NOMO-1 treated with dmso at 0.1 percent for 144 hours (cell line): Measurements from ENCODE around the gene VSIG8.
A peak's percentile ranks its signal among the peaks of the same experiment; 100 is the strongest.
"Not testable (repeated sequence)": the region's sequence is repeated elsewhere in the genome, so short reads cannot be mapped to it uniquely, and the experiment has no call there.

Source experiments
- DNase-seq: peaks from one replicate; lab custom pipeline; 2025; ENCODE audit not compliant: unreplicated experiment; lab: John Stamatoyannopoulos, UW

VSIG8 gene

GRCh38 chr1:159862557-159862956, at the start of gene VSIG8:
VSIG8 (minus strand) TSS chr1:159862657; CDS start chr1:159862521, 136 bp downstream.
- no peak for DNase-seq

DNA sequence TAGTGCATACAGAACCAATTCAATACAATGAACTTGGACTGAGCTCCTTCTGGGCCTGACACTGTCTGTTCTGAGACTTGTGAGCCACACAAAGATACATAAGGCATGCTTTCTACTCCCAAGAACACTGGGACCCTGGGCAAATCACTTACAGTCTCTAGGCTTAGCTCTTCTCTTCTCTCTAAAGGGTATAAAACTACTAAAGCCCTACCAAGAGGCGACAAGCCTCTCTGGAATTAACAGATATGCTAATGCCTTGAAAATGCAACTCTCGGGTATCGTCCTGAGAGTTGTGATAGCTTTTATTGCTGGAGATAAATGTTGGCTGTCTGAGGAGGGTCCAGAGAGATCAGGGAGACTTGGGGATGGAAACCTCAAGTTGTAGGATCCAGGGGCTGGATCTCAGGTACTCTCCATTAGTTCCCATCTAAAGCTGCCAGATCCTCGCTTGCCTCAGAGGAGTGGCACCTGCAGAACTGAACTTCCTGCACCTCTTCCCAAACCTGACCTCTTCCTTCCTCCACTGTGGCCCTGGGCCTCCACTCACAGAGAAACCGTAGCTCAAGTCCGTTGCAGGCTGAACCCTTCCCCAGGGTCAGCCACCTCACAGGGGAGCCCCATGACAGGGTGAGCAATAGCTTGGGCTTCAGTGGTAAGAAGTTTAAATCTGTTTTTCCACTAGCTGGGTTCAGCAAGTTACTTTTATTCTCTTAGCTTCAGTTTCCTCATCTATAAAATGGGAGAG, 49.0 kb upstream of the VSIG8 start:
- no peak for DNase-seq

- no peak for DNase-seq
Measured at GRCh38 chr1:159908031-159908940, 45.8 kb upstream of the VSIG8 start.

- DNase-seq, result no peak
Measured at GRCh38 chr1:159906960-159907359, 44.5 kb upstream of the VSIG8 start.

- DNase-seq, result not testable (repeated sequence)
Measured at GRCh38 chr1:159904036-159904435, 41.6 kb upstream of the VSIG8 start.

- no peak for DNase-seq
Measured at GRCh38 chr1:159902541-159902940, 40.1 kb upstream of the VSIG8 start.

- DNase-seq, result no peak
Measured at GRCh38 chr1:159900755-159901360, 38.4 kb upstream of the VSIG8 start.

DNA sequence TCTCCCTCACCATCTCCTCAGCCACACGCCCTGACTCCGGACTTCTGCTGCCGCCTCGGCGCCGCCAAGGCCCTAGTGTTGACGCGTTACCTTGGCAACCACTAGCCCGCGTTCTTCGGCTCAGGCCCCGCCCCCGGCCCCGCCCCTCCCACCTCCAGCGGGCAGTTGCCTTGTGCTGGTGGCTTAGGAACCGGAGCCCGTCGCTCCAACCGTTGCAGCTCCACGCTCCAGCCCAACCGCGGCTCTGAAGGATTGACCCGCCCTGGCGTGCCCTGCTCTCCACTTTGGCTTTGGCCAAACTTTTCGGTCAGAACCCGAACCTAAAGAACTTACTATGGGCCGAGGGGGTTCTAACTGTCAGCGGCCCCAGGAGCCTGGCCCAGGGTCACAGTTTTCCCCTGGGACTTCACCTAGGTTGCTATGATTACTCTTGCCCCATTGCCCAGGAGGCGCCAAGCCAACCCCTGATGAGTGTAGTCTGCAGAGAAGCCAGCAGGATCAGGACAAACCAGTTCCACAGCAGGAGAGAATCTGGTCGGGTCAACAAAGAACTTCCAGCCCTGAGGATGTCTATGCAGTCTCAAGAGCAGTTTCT, 37.7 kb upstream of the VSIG8 start, which contains the start of gene CFAP45:
Gene CFAP45, minus strand, starts transcription at position 80 of the 595 bp plus-strand sequence. Its CDS starts 67 bp downstream, at position 13.
- DNase-seq, result peak; percentile 22

- DNase-seq, result not testable (repeated sequence)
Measured at GRCh38 chr1:159899634-159900033, 37.2 kb upstream of the VSIG8 start.

GRCh38 chr1:159898527-159898926, 36.1 kb upstream of the VSIG8 start:
- DNase-seq, result no peak

GRCh38 chr1:159897962-159898361, 35.5 kb upstream of the VSIG8 start:
- DNase-seq, result no peak

DNA sequence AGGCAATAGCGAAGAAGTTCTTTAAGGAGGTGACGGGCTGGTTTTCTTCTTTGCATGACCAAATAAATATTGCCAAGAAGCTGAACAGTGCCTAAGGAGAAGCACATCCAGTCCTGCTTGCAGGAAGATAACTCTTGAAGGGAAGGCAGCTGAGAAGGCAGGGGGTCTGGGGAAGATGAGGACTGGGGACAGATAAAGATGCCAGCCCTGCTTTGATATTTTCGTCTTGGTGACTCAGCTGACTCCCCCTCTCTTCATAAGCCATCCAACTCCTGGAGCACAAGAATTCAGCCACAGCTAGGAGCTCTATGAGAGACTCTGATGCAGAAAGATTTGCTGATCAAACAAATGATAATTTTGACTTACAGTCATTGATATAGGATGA, 34.1 kb upstream of the VSIG8 start:
- DNase-seq, result no peak

DNA sequence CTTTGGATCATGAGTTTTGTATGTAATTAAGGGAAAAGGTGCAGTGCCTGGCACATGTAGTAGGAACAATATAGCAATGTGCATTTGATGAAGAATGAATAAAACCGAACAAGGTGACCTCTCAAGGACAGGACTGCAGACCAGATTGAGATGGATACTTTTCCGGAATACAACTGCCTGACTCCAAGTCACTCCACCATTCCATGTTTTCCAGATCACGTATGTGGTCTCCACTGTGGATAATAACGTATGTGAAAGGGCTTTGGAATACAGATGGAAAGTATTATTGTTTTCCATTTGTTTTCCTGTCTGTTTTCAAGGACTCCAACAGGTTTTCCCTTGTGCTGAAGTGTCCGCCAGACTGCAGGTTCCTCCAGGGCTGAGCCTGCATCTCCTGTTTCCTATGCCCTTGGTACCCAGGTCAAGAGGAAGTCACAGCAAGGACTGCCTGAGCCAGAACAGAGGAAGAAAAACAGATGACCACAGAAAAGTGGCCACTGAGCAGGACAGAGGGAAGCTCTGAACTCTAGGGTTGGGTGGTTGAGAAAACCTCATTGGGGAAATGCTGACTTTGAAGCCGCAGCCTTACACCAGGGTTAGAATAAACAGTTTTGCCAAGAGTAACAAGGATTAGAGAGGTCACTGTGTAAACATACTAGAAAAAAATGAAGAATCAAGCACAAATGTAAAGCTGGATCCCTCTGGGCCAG, 33.5 kb upstream of the VSIG8 start:
- no peak for DNase-seq

- no peak for DNase-seq
Measured at GRCh38 chr1:159895286-159895685, 32.8 kb upstream of the VSIG8 start.

DNA sequence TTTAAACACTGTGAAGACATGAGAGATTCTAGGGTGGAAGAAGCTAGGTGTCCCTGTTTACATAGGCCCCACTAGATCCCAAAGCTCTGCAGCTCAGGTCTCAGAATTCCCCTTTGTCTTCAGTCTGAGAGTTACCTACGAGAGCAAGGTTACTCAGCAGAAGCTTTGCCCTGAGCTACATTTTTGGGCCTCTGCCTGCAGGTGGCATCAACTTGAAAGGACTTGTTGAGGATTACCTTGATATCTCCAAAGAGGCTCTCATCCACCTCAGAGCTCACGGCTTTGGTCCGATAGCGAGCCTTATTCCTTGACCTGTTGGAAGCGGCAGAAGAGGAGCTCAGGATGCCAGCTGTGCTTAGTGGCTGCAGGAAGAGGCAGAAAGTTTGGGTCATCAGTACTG, 30.5 kb upstream of the VSIG8 start:
- no peak for DNase-seq

DNA sequence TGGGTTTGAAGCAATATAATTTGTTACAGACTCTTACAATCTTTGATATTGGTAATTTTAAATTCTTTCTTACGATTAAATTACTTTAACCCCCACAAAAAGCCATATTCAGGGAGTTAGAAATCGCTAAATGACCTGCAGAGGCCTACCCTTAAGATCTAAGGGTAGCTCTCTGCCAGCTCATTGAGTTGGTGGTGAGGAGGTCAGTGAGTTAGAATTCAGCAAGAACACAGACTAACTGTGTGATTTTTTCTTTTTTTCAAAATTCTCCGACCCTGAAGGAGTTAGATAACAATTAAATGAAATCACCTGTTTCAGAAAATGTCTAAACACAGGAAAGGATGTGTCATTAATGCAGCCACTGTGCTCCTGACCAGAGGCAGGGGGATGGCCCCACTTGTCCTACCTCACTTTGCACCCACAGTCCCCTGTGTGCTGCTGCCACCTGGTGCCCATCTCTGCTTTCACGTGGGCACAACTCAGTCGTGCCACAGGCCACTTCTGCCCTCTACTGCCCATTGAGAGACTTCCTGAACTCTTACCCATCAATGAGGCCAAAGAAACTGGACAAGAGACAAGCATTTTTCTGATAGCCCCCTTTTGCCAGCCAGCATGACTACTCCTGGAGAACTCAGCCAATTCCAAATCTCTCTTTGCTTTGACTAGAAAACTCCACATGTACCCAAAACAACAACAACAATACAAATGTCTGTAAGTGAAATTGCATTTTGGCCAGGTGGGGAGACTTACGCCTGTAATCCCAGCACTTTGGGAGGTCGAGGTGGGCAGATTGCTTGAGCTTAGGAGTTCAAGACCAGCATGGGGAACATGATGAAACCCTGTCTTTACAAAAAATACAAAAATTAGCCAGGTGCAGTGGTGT, 29.1 kb upstream of the VSIG8 start:
- DNase-seq, result peak; percentile 59

DNA sequence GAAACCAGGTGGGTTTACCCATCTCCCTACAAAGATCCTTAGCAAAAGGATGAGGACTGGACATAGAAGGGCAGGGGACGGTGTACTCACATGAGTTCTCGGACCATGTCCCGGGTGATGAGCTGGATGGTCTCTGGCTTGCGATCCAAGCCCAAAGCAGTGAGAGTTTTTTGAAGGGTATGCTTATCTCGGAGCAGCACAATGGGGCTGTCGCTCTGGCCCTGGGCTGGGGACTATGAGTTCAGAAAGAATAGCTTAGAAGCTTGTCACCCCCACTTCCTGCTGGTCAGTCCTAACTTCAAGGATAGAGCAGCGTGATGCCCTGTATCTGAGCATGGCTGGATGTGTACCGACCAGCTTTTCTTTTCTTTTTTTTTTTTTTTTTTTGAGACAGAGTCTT, 27.9 kb upstream of the VSIG8 start:
- DNase-seq, result no peak

DNA sequence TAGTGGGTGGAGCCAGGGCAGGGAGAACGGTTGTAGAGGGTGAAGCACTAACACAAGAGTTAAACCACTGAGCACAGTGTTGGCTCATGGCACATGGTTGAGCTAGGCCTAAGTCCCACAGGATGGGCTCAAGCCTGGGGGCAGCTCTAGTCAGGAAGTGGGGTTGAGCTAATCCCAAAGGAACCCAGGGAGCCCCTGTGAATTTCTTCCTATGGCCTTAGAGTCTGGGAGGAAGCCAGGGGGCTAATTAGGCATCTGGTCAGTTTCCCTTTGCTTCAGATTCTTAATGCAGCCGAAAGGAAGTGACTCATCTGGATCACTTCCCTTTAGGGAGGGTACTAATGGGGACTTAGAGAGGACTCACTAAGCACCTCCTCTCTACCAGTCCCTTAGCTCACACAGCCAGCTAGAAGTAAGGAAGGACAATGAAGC, 27.4 kb upstream of the VSIG8 start:
- DNase-seq, result peak; percentile 86

DNA sequence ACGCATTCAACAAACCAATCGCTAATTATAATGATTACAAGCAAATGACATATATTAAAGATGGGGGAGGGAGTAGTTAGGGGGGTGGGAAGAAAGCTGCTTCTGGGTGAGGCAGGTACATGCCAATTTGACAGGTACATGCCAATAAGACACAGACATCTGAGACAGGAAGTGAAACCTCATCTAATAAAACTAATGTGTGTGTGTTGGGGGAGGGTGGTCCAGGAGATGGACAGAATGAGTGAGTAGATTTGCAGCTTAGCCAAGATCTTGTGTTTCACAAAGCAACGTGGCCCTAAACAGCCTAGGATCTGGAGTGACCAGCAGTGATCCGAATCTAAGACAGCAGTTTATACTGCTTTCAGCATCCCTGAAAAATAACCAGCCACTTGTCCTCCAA, 26.7 kb upstream of the VSIG8 start:
- no peak for DNase-seq

DNA sequence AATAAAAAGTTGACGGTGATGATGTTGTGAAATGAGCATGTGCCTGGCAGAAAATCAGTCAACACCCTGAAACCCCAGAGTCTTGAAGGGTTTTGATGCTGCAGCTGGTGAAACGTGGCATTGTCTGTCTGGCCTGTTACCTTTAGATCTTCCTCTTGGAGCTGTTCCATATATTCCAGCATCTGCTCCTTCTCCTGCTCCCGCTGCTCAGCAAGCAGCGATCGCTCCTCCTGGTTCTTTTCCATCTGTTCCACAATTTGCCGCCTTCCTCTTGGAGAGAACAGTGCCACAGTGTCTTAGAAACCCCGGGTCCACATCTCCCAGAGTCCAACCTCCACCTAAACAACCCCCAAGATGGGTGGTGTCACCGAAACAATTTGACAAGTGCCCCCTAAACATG, 21.8 kb upstream of the VSIG8 start:
- DNase-seq, result no peak
